Measurements from ENCODE around the gene FAM50A.
A peak's percentile ranks its signal among the peaks of the same experiment; 100 is the strongest.

The FAM50A gene

GRCh38 chrX:154440623-154441357 is 3.2 kb upstream of the FAM50A start:
- no peak for DNase-seq

GRCh38 chrX:154441564-154441963 is 2.4 kb upstream of the FAM50A start:
- no peak for DNase-seq

GRCh38 chrX:154441984-154442707 is 1.8 kb upstream of the FAM50A start:
- no peak for DNase-seq

DNA sequence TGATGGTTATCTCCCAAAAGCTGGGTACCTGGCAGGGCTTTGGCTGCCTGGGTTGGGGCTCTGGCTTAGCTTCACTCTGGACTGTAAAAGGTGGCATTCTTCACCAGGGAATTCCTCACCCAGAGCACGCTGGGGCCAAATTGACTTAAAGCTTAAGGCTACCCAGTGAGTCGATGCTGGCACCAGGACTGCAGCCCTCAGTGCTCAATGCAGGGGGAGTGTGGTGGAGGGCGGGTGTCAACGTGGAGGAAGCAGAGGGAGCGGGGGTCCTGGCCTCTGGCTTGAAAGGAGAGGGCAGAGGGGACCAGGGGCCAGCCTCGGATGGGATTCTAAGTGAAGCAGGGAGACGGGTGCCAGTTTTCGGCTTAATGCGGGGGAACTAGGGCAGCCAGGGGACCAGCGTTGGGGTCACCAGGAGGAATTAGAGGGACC is 446 bp upstream of the FAM50A start:
- no peak for DNase-seq

DNA sequence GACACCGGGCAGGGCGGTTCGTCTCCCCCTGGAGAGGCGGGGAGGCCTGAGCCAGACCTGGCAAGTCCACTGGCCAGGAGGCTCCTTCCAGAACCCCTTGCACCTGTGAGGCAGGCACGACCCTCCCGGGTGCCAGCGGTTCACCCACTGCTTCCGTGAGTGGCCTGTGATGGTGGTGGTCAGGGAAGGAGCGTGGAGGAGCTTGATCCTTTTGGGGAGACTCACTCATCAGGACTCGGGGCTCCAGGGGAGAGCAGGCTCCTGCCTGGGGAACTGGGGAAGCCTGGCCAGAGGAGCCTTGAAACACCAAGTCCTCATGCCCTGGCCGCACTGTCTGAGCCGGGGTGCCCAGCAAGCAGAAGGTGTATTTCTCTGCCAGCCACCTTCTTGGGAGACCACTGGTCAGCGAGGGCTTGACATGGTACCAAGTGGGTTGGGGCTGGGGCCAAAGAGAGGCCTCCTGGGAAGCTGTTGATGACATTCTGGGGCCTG is 860 bp downstream of the FAM50A start:
- DNase-seq: no peak

DNA sequence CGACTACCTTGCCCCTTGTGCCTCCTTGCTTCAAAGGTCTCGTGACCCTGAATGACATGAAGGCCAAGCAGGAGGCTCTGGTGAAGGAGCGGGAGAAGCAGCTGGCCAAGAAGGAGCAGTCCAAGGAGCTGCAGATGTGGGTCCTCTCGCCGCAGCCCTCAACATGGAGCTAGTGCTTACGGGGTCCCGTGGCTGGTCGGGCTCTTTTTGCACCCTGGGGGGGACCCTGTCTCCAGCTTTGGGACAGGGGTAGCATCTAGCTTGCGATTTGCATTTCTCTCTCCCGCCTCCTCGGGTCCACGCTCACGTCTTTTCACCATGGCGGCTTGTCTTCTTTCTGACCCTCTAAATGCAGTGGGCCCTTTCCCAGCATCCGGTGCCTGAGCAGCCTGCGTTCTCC is 1.8 kb downstream of the FAM50A start:
- no peak for DNase-seq

DNA sequence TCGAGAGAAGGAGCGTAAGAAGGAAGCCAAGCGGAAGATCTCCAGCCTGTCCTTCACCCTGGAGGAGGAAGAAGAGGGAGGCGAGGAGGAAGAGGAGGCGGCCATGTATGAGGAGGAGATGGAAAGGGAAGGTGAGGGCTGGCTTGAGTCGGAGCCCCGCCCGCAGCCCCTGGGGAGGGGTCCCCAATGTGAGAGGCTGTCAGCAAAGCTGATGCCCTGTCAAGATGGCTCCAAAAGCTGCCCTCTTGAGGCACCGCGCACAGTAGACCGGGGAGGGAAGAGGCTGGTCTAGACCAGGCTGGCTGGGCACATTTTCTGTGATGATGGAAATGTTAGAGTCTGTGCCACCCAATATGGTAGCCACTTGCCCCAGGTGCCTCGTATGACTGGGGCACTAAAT is 2.5 kb downstream of the FAM50A start:
- DNase-seq: no peak

DNA sequence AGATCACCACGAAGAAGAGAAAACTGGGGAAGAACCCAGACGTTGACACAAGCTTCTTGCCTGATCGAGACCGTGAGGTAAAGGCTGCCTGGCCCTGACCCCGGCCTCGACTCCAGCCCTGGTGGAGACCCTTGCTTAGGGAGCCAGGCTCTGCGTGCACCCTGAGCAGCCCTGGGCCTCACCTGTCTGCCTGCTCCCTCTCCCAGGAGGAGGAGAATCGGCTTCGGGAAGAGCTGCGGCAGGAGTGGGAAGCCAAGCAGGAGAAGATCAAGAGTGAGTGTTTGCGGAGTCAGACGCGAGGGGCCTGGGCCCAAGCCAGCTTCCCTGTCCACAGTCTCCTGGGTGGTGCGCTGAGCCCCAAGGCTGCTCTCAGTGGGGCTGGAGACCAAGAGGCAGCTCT is 4.5 kb downstream of the FAM50A start:
- DNase-seq: no peak

GRCh38 chrX:154449618-154450017 is 5.7 kb downstream of the FAM50A start:
- DNase-seq: no peak

DNA sequence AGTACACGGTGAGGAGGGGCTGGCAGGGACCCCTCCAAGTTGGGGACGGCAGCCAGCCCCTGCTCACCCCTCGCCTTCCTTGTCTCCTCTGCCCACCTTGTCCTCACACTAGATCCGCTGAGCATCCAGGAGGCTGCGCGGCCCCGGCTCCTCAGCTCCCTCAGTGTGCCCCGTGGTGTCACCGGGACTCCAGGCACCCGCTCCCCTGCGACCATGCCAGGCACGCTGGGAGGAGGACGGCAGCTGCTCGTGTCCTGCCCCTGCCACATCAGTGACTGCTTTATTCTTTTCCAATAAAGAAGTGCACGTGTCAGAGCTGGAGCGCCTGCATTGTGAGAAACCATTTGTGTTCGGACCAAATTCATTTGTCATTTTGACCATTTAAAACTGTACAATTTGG is 6.4 kb downstream of the FAM50A start:
- no peak for DNase-seq

DNA sequence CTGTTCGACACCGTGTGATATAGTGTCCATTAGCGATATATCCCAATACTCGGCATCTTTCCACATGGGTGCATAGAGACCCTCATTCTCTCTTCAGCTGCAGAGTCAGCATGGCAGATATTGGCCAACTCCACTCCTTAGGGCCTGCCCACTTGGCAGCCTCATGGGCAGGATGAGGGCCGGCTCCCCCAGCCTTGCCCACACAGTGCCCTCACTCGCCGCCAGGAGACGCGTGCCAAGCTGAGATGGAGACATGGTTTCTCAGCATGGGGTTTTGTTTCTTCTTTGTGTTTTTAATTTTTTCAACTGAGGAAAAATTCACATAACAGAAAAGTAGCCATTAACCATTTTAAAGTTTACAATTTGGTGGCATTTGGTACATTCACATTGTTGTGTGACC is 8.9 kb downstream of the FAM50A start:
- DNase-seq: no peak

- no peak for DNase-seq
Observed at GRCh38 chrX:154457491-154458115, 13.7 kb downstream of the FAM50A start.

GRCh38 chrX:154458116-154458953 is 14.4 kb downstream of the FAM50A start, which contains the start of gene PLXNA3:
Gene PLXNA3, plus strand, starts transcription at chrX:154458281. Its CDS starts 1,903 bp downstream, at chrX:154460184.
- peak in 1 of 2 experiments; percentile 6 for DNase-seq

GRCh38 chrX:154458954-154459778 is 15.2 kb downstream of the FAM50A start:
- DNase-seq: no peak

- no peak for DNase-seq
Observed at GRCh38 chrX:154459832-154460231, 15.9 kb downstream of the FAM50A start.

DNA sequence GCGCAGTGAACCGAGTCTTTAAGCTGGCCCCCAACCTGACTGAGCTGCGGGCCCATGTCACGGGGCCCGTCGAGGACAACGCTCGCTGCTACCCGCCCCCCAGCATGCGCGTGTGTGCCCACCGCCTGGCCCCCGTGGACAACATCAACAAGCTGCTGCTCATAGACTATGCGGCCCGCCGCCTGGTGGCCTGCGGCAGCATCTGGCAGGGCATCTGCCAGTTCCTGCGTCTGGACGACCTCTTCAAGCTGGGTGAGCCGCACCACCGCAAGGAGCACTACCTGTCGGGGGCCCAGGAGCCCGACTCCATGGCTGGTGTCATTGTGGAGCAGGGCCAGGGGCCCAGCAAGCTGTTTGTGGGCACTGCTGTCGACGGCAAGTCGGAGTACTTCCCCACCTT is 16.4 kb downstream of the FAM50A start:
- no peak for DNase-seq

- DNase-seq: no peak
Observed at GRCh38 chrX:154462396-154462795, 18.5 kb downstream of the FAM50A start.

- no peak for DNase-seq
Observed at GRCh38 chrX:154463611-154464220, 19.8 kb downstream of the FAM50A start.

- DNase-seq: no peak
Observed at GRCh38 chrX:154464806-154465365, 20.9 kb downstream of the FAM50A start.

DNA sequence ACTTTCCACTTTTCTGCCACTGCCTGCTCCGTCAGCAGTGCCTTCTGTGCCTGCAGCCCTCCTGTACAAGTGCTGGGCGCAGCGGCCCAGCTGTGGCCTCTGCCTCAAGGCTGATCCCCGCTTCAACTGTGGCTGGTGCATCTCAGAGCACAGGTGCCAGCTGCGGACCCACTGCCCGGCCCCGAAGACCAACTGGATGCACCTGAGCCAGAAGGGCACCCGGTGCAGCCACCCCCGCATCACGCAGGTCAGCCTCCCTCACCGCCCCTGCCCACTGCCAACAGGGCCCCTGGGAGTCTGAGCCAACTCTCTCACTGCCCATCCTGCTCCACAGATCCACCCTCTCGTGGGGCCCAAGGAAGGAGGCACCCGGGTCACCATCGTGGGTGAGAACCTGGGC is 21.7 kb downstream of the FAM50A start:
- DNase-seq: no peak

GRCh38 chrX:154466036-154466435 is 22.1 kb downstream of the FAM50A start:
- DNase-seq: no peak

Data from Kasumi-1 (cell line).